Measurements from ENCODE around the gene CIAO1.

- no peak for TF ChIP-seq CTCF (IDR thresholded peaks at IDR 0.05; ENCODE audit: insufficient read depth, low read depth, low read length)
- no peak for TF ChIP-seq EZH2 (IDR thresholded peaks at IDR 0.05; ENCODE audit: insufficient read depth, low read length)
These were observed 53.4 kb downstream of the CIAO1 start for GRCh38 chr2:96319396-96319795.

Measured in astrocyte (in vitro differentiated cells and primary cell).